Inflammatory macrophage (primary cell): ENCODE results near the gene AIFM3.
"Not testable (repeated sequence)": the region's sequence is repeated elsewhere in the genome, so short reads cannot be mapped to it uniquely, and the experiment has no call there.

Source experiments
- DNase-seq, 2 donors: peaks; one replicate each; pipeline ENCODE4 v3.0.0-alpha.2; 2020 to 2022
- total RNA-seq, 18 experiments: gene quantifications; one replicate each; lab custom pipeline; 2026; ENCODE audit warnings: mixed read lengths in 6 of 18, inconsistent platforms in 2 of 18; lab: John Stamatoyannopoulos, UW

AIFM3 gene
- 0.81 to 10.8 (median 5.1) reads per million in 18 experiments for total RNA-seq

GRCh38 chr22:20966883-20967696 lies at the start of gene AIFM3:
AIFM3 (plus strand) TSS chr22:20967255; CDS start chr22:20967945, 690 bp downstream.
- peak; percentile 7 to 15 for DNase-seq

GRCh38 chr22:20918663-20919218 lies 48.3 kb upstream of the AIFM3 start:
- DNase-seq, result no peak

- no peak for DNase-seq
These were observed 47.3 kb upstream of the AIFM3 start for GRCh38 chr22:20919718-20920117.

GRCh38 chr22:20920881-20921203 lies 46.2 kb upstream of the AIFM3 start:
- DNase-seq, result no peak

- DNase-seq, result no peak
These were observed 44.8 kb upstream of the AIFM3 start for GRCh38 chr22:20922141-20922751.

GRCh38 chr22:20926243-20926642 lies 40.8 kb upstream of the AIFM3 start:
- DNase-seq, result no peak

- no peak for DNase-seq
These were observed 39.0 kb upstream of the AIFM3 start for GRCh38 chr22:20927940-20928572.

GRCh38 chr22:20928573-20928967 lies 38.5 kb upstream of the AIFM3 start:
- DNase-seq, result no peak

GRCh38 chr22:20930004-20930403 lies 37.1 kb upstream of the AIFM3 start:
- DNase-seq, result no peak

GRCh38 chr22:20930435-20930834 lies 36.6 kb upstream of the AIFM3 start:
- DNase-seq, result not testable (repeated sequence)

GRCh38 chr22:20931126-20931654 lies 35.9 kb upstream of the AIFM3 start:
- no peak for DNase-seq

- no peak for DNase-seq
These were observed 33.1 kb upstream of the AIFM3 start for GRCh38 chr22:20933910-20934309.

- DNase-seq, result not testable (repeated sequence)
These were observed 32.0 kb upstream of the AIFM3 start for GRCh38 chr22:20935049-20935448.

- DNase-seq, result not testable (repeated sequence)
These were observed 31.1 kb upstream of the AIFM3 start for GRCh38 chr22:20935780-20936539.

- DNase-seq, result no peak
These were observed 29.8 kb upstream of the AIFM3 start for GRCh38 chr22:20937031-20937793.

- DNase-seq, result no peak
These were observed 29.0 kb upstream of the AIFM3 start for GRCh38 chr22:20937794-20938671.

GRCh38 chr22:20939457-20940185 lies 27.4 kb upstream of the AIFM3 start:
- DNase-seq, result not testable (repeated sequence)

- no peak for DNase-seq
These were observed 26.8 kb upstream of the AIFM3 start for GRCh38 chr22:20940186-20940651.

- DNase-seq, result no peak
These were observed 26.1 kb upstream of the AIFM3 start for GRCh38 chr22:20940904-20941385.
